Activated CD4-positive, CD25-positive, alpha-beta regulatory T cell treated with anti-CD3 and anti-CD28 coated beads, Interleukin-2, amount 50 U/mL, for 16 hours (primary cell): Measurements from ENCODE around the gene PMEPA1.
"Not testable (repeated sequence)": the region's sequence is repeated elsewhere in the genome, so short reads cannot be mapped to it uniquely, and the experiment has no call there.

Experiments
- DNase-seq: peaks from one replicate; pipeline ENCODE4 v3.0.0-alpha.2; 2020; ENCODE audit warnings: low read depth, low spot score

PMEPA1 gene

GRCh38 chr20:57650756-57651483 is 58.9 kb downstream of the PMEPA1 start:
- DNase-seq: no peak

DNA sequence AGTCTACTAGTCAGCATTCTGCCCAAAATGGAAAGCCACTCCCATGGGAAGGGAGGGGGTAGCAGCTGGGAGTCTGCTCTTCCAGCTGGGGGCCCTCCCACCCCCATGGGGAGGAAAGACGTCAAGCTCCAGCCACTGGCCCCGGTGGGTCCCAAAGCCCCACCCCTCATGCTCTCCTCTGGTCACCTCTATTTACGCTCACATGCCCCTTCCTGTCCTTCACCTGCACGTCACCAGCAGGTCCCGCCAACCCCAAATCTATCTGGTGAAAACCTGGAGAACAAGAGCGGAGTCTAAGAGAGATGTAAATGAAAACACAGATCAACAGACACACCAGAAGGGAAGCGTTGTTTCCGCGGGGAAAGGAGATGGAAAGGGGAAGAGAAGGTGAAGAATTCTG is 59.5 kb downstream of the PMEPA1 start:
- DNase-seq: no peak

- DNase-seq: no peak
Measured at GRCh38 chr20:57649617-57650015, 60.2 kb downstream of the PMEPA1 start.

GRCh38 chr20:57648878-57649616 is 60.8 kb downstream of the PMEPA1 start:
- no peak for DNase-seq

DNA sequence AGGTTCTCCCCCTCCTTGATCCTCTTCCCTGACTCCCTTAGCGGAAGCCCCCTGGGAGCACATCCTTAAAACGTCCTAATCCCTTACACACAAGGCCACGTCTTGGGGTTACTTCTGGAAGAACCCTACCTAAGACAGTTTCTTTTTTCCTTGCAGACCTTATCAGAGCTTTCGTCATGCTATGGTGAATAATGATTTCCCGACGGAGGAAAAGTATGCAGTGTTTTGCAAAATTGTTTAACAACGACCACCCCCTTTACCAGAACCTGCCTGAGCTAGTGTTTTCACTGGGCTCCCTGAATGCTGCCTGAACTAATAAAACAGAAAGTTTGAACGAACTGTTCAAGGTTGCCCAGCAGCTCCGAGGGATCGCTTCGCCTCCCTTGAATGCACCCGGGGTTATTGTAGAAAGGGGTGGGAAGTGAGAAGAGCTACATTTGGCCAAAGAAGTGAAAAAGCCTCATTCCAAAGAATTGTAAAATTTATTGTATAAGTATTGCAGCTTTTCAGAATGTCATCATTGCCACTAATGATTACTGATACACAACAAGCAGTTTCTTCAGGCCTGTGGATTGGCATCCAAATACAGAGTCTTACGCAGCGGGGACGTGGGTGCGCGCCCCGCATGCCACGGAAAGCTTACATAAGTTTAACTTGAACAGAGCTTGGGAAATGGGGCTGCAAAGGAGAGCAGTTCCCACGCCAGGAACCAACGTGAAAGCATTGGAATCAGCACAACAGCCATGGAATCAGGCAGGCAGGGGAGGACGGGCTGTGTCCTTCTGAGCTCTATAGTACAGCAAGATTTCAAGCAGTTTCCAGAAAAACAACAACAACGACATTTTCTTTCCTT is 61.7 kb downstream of the PMEPA1 start:
- no peak for DNase-seq

GRCh38 chr20:57647006-57647932 is 62.5 kb downstream of the PMEPA1 start:
- no peak for DNase-seq

DNA sequence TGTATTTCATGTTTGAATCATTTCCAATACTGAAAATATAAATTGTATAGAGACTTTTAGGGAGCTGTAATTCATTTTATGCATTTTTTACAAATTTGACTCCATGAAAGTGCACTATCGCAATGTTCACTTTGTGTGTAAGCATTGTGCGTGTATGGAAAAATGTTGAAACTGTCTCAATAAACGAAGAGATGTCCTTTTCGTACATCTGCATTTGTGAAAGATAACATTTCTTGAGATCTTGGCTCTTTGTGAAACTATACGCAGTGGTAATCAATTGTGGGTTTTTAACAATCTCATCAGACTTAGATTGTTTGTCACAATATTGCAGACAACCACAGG is 70.9 kb downstream of the PMEPA1 start:
- no peak for DNase-seq

- DNase-seq: no peak
Measured at GRCh38 chr20:57638173-57638894, 71.5 kb downstream of the PMEPA1 start.

DNA sequence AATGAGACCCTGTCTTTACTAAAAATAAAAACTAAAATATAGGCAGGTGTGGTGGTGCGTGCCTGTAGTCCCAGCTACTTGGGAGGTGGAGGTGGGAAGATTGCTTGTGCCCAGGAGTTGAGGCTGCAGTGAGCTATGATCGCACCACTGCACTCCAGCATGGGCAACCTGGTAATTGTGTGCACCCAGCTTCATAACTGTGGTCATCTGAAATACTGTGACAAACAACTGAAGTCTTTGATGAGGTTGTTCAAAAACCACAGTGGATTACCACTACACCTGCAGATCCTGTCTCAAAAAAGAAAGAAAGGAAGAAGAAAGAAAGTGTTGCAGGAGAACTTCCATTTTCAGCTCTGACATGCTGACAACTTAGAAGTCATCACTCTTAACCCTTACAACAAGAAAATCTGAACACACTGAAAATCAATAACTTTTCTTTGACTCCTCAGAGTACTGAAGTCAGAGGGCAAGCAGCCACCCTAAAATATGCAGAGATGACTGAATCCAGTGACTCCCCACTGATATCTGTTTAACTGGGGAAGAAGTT is 75.8 kb downstream of the PMEPA1 start:
- no peak for DNase-seq

- DNase-seq: no peak
Measured at GRCh38 chr20:57632286-57632685, 77.5 kb downstream of the PMEPA1 start.

DNA sequence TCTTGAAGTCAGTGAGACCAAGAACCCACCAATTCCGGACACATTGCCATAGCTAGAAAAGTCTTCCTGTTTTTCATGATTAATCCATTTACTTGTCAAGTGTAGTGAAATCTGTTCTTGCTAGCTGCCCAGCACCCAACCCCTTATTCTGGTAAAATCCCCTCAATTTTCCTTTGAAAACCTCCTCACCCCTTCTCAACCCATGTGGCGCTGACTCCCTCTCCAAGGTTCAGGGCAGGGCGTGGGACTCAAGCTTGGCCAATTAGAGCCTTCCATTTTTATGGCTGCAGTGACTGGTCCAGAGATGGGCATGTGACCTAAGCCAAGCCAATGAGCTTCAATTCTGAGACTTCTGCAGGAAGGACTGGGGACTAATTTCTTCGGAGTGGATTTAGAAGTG is 79.8 kb downstream of the PMEPA1 start:
- no peak for DNase-seq

- DNase-seq: not testable (repeated sequence)
Measured at GRCh38 chr20:57629491-57629901, 80.3 kb downstream of the PMEPA1 start.

GRCh38 chr20:57628962-57629308 is 80.9 kb downstream of the PMEPA1 start:
- not testable (repeated sequence) for DNase-seq

DNA sequence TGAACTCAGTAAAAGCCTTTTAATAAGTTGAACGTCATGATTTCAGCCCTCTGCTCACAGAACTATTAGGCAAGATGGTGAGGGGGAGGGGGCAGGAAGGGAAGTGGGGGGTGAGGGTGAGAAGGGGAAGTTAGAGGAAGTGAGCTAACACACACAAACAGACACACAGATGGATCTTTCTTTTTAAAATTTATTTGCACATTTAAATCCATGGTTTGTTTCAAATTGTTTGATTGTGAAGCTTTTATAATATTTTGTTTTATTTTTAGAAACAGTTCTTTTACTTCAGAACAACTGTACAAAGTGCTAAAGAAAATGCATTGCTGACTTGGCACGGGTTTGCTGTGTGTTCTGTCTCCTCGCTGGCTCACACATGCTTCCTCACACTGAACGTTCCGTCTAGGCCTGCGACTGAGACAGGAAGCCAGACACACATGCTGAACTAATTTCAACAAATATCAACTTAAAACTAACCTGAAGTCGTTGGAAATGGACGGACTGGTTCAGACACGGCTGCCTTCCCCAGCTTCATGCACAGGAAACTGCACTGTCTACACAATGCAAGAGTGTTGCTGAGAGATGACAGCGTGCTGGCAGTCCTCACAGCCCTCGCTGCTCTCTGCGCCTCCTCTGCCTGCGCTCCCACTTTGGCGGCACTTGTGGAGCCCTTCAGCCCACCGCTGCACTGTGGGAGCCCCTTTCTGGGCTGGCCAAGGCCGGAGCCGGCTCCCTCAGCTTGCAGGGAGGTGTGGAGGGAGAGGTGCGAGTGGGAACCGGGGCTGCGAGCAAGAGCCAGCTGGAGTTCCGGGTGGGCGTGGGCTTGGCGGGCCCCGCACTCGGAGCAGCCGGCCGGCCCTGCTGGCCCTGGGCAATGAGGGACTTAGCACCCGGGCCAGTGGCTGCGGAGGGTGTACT is 81.5 kb downstream of the PMEPA1 start:
- peak; percentile 34 for DNase-seq

DNA sequence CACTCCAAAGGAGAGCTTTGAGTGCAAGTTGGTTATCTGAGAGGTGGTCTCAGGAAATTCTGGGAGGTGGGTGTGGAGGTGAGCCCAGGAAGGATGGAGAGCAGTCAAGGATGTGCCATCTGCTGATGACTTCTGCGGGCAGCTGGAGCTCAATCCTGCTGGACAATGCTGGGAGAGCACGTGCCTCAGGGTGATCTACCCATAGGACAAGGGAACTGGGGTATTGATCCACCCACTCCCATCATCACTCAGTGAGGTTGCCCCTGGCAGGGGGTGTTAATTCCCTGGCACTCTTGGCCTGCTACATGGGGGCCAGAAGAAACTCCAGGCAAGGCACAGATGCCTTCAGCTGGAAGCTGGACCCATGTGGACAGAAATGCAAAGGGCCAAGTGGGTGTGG is 82.5 kb downstream of the PMEPA1 start:
- DNase-seq: no peak

DNA sequence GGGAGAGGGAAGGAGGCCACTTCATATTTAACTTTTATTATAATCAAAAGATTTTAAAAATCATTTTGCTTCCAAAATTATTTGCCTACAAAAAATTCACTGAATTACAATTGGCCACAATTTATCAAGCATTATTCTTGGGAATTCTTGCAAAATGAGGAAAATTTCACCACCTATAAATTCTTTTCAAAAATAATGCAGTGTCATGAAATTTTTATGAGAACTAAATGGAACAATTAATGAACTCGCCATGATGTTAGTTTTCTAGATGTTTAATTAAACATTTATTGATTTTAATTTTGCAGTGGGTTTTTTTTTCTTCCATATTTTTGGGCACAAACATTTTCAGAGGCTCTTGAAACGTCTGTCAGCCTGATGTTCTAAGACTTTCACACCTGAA is 83.8 kb downstream of the PMEPA1 start:
- no peak for DNase-seq

DNA sequence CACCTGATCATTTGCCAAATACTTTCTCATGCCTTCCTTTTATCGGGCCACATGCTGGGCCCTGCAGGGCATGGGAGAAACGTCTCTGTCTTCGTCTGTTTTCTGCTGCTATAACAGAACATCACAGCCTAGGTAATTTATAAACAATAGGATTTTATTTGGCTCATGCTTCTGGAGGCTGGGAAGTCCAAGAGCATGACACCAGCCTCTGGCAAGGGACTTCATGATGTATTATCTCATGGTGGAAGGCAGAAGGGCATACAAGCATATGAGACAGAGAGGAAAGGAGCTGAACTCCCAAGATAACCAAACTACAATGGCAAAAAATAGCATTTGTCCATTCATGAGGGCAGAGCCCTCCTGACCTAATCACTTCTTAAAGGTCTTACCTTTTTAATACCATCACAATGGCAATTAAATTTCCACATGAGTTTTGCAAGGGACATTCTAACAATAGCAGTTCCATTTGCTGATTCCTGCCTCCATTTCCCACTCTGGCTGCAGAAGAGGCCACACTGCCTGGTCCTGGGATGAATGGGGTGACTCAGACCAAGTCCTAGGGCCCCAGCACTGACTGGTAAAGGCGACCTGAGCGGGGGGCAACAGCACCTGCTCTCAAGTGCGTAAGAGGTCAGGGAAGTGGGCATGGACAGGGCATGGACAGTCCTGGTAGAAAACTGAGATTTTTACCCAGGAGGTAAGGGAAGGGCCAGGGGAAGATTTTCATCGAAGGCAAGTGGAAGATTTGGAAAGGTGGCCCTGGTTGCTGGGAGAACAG is 84.4 kb downstream of the PMEPA1 start:
- DNase-seq: no peak

DNA sequence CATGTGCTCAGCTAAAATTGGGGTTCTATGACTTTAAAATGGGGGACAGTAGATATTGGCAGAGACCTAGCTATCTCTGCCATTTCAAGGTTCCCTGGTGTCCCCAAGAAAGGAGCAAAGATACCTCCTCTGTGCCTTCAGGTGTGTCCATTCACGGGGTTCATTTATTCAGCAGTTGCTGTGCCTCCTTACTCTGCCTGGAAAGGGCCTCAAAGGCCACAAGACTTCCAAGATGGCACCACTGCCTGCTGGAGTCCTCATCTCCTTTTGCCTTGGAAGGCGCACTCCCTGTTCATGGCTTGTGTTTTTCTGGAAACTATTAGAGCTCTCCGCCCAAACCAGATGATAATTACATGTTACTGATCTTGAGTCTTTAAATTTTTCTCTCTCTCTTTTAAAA is 85.7 kb downstream of the PMEPA1 start:
- no peak for DNase-seq
